Spleen (tissue), 11 donors: ENCODE measurements around the gene KCNJ3. TPM values are rescaled to one million over a fixed set of nuclear protein-coding genes. Genes with fewer than 3 reads are reported as not detected.
A peak's percentile ranks its signal among the peaks of the same experiment; 100 is the strongest.

Experiments
- DNase-seq: peaks from one replicate; pipeline ENCODE4 v3.0.0-alpha.2; 2020
- H3K27ac ChIP-seq, 8 donors: fragments of 200-600 bp; sonication (generic) in 7 of 8; 1 replicate in 4 of 8; 2 replicates in 4 of 8; pipeline versions ENCODE4 v1.5.0 to v1.8.0; 2016 to 2021; ENCODE audit warnings: inconsistent platforms in 4 of 8, mild to moderate bottlenecking in 4 of 8, moderate library complexity in 1 of 8
- H3K27me3 ChIP-seq, 7 donors: fragments of 200-600 bp; sonication (generic) in 6 of 7; replicated peaks in 1 of 7; 1 replicate in 4 of 7; 2 replicates in 3 of 7; pipeline versions ENCODE4 v1.5.0 to v1.8.0; 2016 to 2021; ENCODE audit warnings: inconsistent platforms in 3 of 7, mild to moderate bottlenecking in 1 of 7
- H3K36me3 ChIP-seq, 6 donors: fragments of 200-600 bp; sonication (generic) in 5 of 6; 1 replicate in 4 of 6; 2 replicates in 2 of 6; pipeline versions ENCODE4 v1.5.0 to v1.8.0; 2016 to 2021; ENCODE audit warnings: inconsistent platforms in 2 of 6
- H3K4me1 ChIP-seq, 6 donors: fragments of 200-600 bp; sonication (generic) in 5 of 6; 1 replicate in 3 of 6; 2 replicates in 3 of 6; pipeline versions ENCODE4 v1.5.0 to v1.8.0; 2016 to 2021; ENCODE audit warnings: inconsistent platforms in 3 of 6
- H3K4me3 ChIP-seq, 8 donors: fragments of 200-600 bp; sonication (generic) in 7 of 8; 1 replicate in 4 of 8; 2 replicates in 4 of 8; pipeline versions ENCODE4 v1.5.0 to v1.8.0; 2016 to 2021; ENCODE audit warnings: inconsistent platforms in 4 of 8, mild to moderate bottlenecking in 4 of 8, moderate library complexity in 2 of 8
- H3K9me3 ChIP-seq, 8 donors: fragments of 200-600 bp; sonication (generic) in 7 of 8; 1 replicate in 4 of 8; 2 replicates in 4 of 8; pipeline versions ENCODE4 v1.5.0 to v1.8.0; 2016 to 2021; ENCODE audit warnings: inconsistent platforms in 4 of 8
- CTCF ChIP-seq, 11 experiments: fragments of 200-600 bp in 7 of 11; fragments of 450-650 bp in 4 of 11; sonication (generic) in 4 of 11; IDR thresholded peaks in 8 of 11; conservative IDR thresholded peaks in 3 of 11; 1 replicate in 7 of 11; 2 replicates in 4 of 11; pipeline versions ENCODE4 v1.4.0 to v1.8.0; 2016 to 2021; ENCODE audit warnings: antibody characterized with exemption in 11 of 11, inconsistent platforms in 4 of 11, mild to moderate bottlenecking in 1 of 11
- POLR2A ChIP-seq, 3 donors: fragments of 450-650 bp; IDR thresholded peaks; one replicate each; pipeline ENCODE4 v1.5.1; 2017; ENCODE audit warnings: antibody characterized with exemption in 3 of 3, mild to moderate bottlenecking in 1 of 3
- POLR2AphosphoS5 ChIP-seq, 3 donors: sonication (generic); formaldehyde crosslinking; IDR thresholded peaks; one replicate each; pipeline ENCODE4 v1.5.1; 2017; ENCODE audit warnings: antibody characterized with exemption in 3 of 3
- WGBS, 5 donors: extraction: QIAGEN DNeasy Blood & Tissue Kit in 3 of 5; methylation state at CpG; one replicate each; pipeline versions ENCODE4 v1.1.5 to v1.1.7; 2013 to 2018; 5-methylcytosine and 5-hydroxymethylcytosine counted together
- intact Hi-C: fragments of 100-400 bp; cut with DNase I; formaldehyde crosslinking; loops from one replicate; pipeline ENCODE4 v1.15.0; 2023; ENCODE audit warnings: low total_unique reads
- polyA plus RNA-seq, 3 donors: library from polyadenylated mRNA; stranded (reverse); fragments of 200-250 nt; gene quantifications; one replicate each; pipeline ENCODE4 v1.2.1, GENCODE V29; 2013
- total RNA-seq, 7 donors: library from RNA; depleted of rRNA in 3 of 7; stranded (reverse); fragments of >200 nt in 3 of 7; fragmentation: NEBNext Ultra II Directional in 4 of 7; extraction: Animal tissue kit (Norgen Biotek cat#: 25700) in 4 of 7; gene quantifications; one replicate each; pipeline versions ENCODE4 v1.1.0 to v1.2.1, GENCODE V29; 2016 to 2021
- donor health status: healthy with polysubstance abuse.
- donor health status: DM: no; HTN: no; CAD: no; lungs with moderate emphysema.
- donor health status: DM: no; HTN: no; CAD: no.
- donor health status: Bipolar disorder and iron deficiency.
- donor health status: healthy.
- donor health status: DM: no; HTN: no; CAD: no.
- donor health status: DM: yes; HTN: yes; CAD: no.

KCNJ3 gene
- total and polyA plus RNA-seq, 10 donors: 0.12 to 2.4 (median 0.98) TPM

GRCh38 chr2:154698721-154699574, 453 bp downstream of the KCNJ3 start:
- no peaks in the 10 kb centered on the region for H3K9me3 ChIP-seq
- H3K36me3 ChIP-seq: no peaks in the 10 kb centered on the region
- H3K27me3 ChIP-seq: peaks cover 0 to 39% (median 28%) of the 10 kb centered on the region in 7 donors
- intact Hi-C loops: no loop called here
- peak overlapping the region in 7 of 8 donors; percentile 23 to 66 (median 37) for H3K4me3 ChIP-seq
- 7 to 25% (median 12%) methylated on average over 48 to 60 of the region's 60 CpGs for WGBS, 5 donors
- no peak for TF ChIP-seq CTCF (IDR thresholded peaks at IDR 0.05 in 8 of 11, conservative IDR thresholded peaks at IDR 0.05 in 3 of 11)
- TF ChIP-seq POLR2A (IDR thresholded peaks at IDR 0.05): no peak
- no peak overlapping the region for H3K27ac ChIP-seq
- H3K4me1 ChIP-seq: peaks cover 0 to 22% (median 9%) of the 10 kb centered on the region in 6 donors
- DNase-seq: peak; percentile 64

- peaks cover 0 to 22% (median 9%) of the 10 kb centered on the region in 6 donors for H3K4me1 ChIP-seq
- 44 to 52% (median 50%) methylated on average over 10 of the region's 10 CpGs for WGBS, 5 donors
- intact Hi-C loops: no loop called here
- no peak overlapping the region for H3K27ac ChIP-seq
- TF ChIP-seq CTCF (IDR thresholded peaks at IDR 0.05 in 8 of 11, conservative IDR thresholded peaks at IDR 0.05 in 3 of 11) (no peak), POLR2A (IDR thresholded peaks at IDR 0.05) (no peak), POLR2AphosphoS5 (IDR thresholded peaks at IDR 0.05) (no peak)
- peak overlapping the region in 3 of 8 donors; percentile 40 to 66 (median 43) for H3K4me3 ChIP-seq
- no peaks in the 10 kb centered on the region for H3K36me3 ChIP-seq
- no peaks in the 10 kb centered on the region for H3K9me3 ChIP-seq
- no peak for DNase-seq
- peaks cover 0 to 39% (median 28%) of the 10 kb centered on the region in 7 donors for H3K27me3 ChIP-seq
Observed at GRCh38 chr2:154699575-154699930, 1.1 kb downstream of the KCNJ3 start.

- WGBS, 5 donors: 55 to 74% (median 64%) methylated on average over 4 of the region's 4 CpGs
- no peak for DNase-seq
- H3K4me3 ChIP-seq: no peak overlapping the region
- H3K36me3 ChIP-seq: no peaks in the 10 kb centered on the region
- TF ChIP-seq CTCF (IDR thresholded peaks at IDR 0.05 in 8 of 11, conservative IDR thresholded peaks at IDR 0.05 in 3 of 11): no peak
- TF ChIP-seq POLR2AphosphoS5 (IDR thresholded peaks at IDR 0.05): no peak
- TF ChIP-seq POLR2A (IDR thresholded peaks at IDR 0.05): no peak
- intact Hi-C loops: no loop called here
- H3K27ac ChIP-seq: no peak overlapping the region
- no peaks in the 10 kb centered on the region for H3K9me3 ChIP-seq
- H3K4me1 ChIP-seq: peaks cover 0 to 22% (median 9%) of the 10 kb centered on the region in 6 donors
- H3K27me3 ChIP-seq: peaks cover 0 to 39% (median 28%) of the 10 kb centered on the region in 7 donors
Observed at GRCh38 chr2:154700136-154700535, 1.6 kb downstream of the KCNJ3 start.

- no peak for TF ChIP-seq POLR2A (IDR thresholded peaks at IDR 0.05)
- TF ChIP-seq POLR2AphosphoS5 (IDR thresholded peaks at IDR 0.05): no peak
- no peak for TF ChIP-seq CTCF (IDR thresholded peaks at IDR 0.05 in 8 of 11, conservative IDR thresholded peaks at IDR 0.05 in 3 of 11)
- WGBS, 5 donors: 79 to 88% (median 82%) methylated on average over 4 of the region's 4 CpGs
Observed at GRCh38 chr2:154704991-154705390, 6.5 kb downstream of the KCNJ3 start.

More at GRCh38 chr2:154704991-154705390, 6.5 kb downstream of the KCNJ3 start:
- Histone ChIP-seq H3K36me3 (no peaks in the 10 kb centered on the region), H3K9me3 (no peaks in the 10 kb centered on the region), H3K27me3 (no peaks in the 10 kb centered on the region), H3K4me3 (no peak overlapping the region), H3K27ac (no peak overlapping the region), H3K4me1 (no peaks in the 10 kb centered on the region)
- no peak for DNase-seq
- intact Hi-C loops: no loop called here
